Stimulated activated CD8-positive, alpha-beta memory T cell treated with anti-CD3 and anti-CD28 coated beads, Interleukin-15, amount 100 ng/mL, for 1 hour (primary cell): ENCODE results near the gene PAGR1.
"Not testable (repeated sequence)": the region's sequence is repeated elsewhere in the genome, so short reads cannot be mapped to it uniquely, and the experiment has no call there.

Experiments
- DNase-seq: peaks from one replicate; pipeline ENCODE4 v3.0.0-alpha.2; 2020; ENCODE audit warnings: low read depth

Gene PAGR1

DNA sequence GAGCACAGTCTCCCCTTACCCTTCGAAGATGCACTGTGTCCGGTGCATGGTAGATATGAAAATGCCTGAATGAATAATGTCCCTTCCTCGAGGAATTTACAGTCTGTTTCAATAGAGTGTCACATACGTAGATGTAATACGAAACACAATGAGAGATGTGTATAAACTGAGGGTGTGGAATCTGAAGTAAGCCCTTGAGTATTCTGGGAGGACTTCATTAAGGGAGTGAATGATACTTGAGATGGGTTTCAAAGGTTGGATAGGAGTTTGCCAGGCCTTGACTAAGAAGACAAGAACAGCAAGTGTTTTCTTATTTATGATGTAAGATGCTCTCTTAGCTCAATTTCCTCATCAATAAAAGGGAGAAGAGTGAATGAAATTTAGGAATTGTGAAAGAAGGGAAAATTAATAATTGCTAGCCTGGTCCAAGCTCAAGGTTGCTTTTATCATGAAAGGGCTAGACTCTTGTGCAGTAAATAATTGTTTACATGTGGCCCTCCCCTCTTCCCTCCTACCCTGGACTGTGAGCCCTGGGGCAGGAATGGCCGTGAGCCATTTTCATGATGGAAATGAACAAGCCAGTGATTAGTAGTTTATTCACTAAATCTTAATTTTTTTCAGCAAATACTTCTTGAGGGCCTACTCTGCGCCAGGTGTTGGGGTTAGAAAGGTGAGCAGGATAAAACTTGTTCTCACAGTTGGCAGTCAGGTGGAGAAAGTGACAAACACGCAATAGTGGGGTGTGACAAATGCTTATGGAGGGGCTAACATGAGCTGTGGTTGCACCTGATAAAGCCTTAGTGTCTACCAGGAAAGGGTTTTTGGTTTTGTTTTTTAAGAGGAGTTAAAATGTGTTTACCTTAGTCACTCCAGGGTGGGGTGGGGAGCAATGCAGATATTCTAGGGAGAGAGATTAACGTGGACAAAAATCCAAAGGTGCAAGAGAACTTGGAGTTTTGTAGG lies 23.8 kb upstream of the PAGR1 start:
- DNase-seq, result no peak

DNA sequence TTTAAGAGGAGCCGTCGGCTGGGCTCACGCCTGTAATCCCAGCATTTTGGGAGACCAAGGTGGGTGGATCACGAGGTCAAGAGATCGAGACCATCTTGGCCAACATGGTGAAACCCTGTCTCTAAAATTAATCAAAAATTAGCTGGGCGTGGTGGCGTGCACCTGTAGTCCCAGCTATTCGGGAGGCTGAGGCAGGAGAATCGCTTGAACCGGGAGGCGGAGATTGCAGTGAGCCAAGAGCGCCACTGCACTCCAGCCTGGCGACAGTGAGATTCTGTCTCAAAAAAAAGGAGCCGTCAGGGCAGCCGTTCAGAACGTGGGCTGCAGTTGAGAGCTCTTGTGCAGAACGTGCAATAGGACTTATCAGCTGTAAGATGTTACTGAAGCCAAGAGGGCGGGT lies 22.8 kb upstream of the PAGR1 start:
- not testable (repeated sequence) for DNase-seq

DNA sequence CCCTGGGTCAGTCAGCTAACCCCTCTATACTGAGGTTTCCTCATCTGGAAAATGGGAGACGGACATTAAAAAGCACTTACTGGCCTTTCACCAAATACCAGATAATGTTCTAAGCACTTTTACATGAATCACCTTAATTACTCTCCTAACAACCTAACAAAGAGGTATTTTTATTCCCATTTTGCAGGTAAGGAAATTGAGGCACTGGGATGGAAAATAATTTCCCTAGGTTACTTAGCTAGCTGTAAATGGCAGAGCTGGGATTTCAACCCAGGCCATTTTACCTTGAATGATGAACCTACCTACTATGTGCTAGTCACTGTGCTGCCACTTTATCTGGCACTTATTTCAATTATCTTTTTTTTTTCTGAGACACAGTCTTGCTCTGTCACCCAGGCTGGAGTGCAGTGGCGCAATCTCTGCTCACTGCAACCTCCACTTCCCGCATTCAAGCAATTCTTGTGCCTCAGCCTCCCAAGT lies 21.7 kb upstream of the PAGR1 start:
- no peak for DNase-seq

- no peak for DNase-seq
Observed at GRCh38 chr16:29802416-29802935, 13.5 kb upstream of the PAGR1 start.

DNA sequence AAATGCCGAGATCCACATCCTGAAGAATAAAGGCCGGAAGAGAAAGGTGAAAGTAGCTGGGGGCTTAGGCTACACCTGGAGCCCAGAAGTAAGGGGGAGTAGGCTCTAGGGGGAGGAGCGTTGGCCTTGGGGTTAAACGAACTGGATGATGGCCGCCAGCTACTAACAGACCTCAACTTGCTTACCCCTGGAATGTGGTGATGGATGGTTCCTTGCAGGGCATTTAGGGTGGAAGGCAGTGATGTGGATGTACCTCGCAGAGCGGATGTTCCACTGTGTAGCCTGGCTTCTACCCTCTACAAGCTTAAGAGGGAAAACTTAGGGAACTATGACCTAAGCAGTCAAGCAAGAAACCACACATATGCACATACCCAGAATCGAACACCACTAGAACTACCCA lies 11.9 kb upstream of the PAGR1 start:
- DNase-seq, result no peak

DNA sequence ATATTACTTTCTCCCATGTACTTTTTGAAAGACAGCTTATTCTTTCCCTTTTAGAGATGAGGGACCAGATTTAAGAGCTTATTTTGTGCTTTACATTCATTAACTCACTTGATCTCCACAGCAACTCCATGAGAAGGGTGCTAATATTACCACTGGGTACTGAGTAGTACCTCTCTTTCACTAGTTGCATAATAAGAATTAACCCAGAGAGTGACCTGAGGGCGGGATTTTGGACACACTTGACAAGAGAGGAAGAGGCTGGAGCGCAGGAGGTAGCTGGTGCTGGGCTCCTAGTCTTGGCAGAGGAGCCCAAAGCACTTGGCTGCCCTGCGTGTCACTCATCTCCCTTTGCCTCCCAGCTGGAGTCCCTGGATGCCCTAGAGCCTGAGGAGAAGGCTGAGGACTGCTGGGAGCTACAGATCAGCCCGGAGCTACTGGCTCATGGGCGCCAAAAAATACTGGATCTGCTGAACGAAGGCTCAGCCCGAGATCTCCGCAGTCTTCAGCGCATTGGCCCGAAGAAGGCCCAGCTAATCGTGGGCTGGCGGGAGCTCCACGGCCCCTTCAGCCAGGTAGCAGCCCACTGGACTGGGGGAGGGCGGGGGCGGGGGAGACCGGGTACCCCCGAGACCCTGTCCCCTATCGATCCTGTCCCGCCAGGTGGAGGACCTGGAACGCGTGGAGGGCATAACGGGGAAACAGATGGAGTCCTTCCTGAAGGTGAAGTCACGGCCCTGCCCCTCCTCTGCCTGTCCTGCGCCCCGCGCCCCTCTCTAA lies 11.3 kb upstream of the PAGR1 start:
- no peak for DNase-seq

DNA sequence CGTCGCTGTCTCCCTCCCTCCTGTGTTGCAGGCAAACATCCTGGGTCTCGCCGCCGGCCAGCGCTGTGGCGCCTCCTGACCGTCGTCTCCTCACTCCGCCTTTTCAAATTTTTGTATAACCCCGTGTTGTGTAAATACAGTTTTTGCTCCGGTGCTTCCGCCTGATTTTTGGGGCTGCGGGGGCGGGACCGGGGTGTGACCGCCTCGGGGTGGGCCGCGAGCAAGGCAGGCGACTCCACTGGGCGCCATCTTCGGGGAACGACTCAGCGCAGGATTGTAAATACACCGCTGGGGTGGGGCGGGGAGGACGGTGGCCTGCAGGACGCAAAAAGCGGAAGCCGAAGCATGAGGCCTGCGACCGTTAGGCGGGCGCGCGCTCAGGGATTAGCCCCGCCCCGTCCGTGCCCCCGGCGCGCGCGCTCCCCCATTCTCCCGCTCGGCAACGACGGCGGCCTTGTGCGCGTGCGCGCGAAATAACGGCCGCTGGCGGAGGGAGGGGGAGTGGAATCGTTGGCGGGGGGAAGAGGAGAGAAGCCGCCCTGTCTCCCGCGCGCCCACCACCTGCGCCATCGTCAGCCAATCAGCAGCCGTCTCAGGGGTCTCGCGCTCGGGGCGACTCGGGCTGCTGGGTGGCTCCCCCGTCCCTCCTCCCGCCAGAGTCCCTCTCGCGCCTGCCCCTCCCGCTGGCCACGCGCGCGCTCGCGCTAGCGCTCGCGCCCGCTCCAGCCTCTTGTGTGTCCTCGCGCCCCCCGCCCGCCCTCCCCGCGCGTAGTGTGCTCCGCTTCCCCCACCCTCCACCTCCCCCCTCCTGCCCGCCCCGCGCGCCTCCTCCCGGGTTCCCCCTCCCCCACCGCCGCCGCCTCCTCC lies 10.5 kb upstream of the PAGR1 start:
- DNase-seq, result peak; percentile 94

- no peak for DNase-seq
Observed at GRCh38 chr16:29806099-29806579, 9.8 kb upstream of the PAGR1 start, which contains the start of gene MAZ. MAZ (plus strand) TSS chr16:29806529; CDS start chr16:29806702, 173 bp downstream.

DNA sequence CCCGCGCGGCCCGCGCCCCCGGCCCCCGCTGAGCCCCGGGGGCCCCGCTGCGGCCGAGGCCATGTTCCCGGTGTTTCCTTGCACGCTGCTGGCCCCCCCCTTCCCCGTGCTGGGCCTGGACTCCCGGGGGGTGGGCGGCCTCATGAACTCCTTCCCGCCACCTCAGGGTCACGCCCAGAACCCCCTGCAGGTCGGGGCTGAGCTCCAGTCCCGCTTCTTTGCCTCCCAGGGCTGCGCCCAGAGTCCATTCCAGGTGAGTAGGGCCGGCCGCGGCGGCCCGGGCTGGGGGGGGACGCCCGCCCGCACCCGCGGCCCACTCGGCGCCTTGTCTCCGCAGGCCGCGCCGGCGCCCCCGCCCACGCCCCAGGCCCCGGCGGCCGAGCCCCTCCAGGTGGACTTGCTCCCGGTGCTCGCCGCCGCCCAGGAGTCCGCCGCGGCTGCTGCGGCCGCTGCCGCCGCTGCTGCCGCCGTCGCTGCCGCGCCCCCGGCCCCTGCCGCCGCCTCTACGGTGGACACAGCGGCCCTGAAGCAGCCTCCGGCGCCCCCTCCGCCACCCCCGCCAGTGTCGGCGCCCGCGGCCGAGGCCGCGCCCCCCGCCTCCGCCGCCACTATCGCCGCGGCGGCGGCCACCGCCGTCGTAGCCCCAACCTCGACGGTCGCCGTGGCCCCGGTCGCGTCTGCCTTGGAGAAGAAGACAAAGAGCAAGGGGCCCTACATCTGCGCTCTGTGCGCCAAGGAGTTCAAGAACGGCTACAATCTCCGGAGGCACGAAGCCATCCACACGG lies 9.1 kb upstream of the PAGR1 start:
- no peak for DNase-seq

GRCh38 chr16:29807426-29808218 lies 8.3 kb upstream of the PAGR1 start:
- peak; percentile 70 for DNase-seq

GRCh38 chr16:29808219-29808900 lies 7.6 kb upstream of the PAGR1 start:
- no peak for DNase-seq

DNA sequence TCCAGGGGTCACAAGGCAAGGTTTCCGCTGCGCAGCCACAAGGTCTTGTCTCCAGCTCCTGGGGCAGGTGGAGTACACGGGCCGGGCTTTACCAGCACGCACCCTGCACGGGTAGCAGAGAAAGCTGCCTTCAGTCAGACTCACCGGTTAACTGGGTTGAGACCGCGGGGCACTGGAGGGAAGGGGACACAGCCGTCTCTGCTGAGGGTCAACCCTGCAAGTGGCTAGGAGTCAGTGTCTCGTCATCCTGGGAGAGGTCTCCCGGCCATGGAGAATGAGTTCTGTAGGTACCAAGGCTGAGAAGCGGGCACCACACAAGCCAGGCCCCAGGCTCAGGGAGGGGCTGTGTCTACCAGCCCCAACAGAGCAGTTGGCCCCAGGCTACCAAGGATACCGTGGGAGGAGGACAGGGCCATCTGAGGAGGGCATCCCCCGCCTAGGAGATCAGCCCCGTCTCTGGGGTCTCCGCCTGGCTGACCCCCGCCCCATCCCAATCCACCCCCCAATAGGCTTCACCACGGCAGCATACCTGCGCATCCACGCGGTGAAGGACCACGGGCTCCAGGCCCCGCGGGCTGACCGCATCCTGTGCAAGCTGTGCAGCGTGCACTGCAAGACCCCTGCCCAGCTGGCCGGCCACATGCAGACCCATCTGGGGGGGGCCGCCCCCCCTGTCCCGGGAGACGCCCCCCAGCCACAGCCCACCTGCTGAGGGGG lies 6.8 kb upstream of the PAGR1 start:
- no peak for DNase-seq

DNA sequence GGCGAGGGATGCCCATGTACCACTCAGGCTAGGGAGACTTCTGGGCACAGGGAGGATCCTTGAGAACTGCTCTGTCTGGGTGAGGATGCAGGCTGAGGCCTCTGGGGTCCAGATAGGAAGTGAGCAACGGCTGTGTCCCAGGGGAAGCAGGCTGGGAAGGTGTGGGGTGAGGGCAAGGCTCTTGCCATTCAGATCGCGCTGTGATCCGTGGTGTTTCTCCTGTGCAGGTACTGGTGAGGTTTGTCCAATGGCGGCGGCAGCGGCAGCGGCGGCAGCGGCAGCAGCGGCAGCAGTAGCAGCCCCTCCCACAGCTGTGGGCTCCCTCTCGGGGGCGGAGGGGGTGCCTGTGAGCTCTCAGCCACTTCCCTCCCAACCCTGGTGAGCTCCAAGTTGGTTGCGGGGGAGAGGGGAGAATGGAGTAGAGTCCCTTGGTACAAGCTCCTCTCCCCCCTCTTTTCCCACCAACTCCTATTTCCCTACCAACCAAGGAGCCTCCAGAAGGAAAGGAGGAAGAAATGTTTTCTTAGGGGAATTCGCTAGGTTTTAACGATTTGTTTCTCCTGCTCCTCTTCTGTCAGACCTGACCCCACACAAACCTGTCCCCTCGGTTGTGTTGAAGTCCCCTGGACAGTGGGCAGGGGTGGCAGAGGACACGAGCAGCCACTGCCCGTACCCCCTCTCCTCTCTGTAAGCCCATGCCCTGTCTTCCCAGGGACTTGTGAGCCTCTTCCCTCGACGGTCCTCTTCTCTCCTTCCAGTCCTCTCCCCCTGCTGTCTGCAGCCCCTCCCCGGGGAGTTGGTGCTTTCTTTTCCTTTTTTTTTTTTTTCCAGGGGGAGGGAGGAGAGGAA lies 5.9 kb upstream of the PAGR1 start:
- DNase-seq, result no peak

DNA sequence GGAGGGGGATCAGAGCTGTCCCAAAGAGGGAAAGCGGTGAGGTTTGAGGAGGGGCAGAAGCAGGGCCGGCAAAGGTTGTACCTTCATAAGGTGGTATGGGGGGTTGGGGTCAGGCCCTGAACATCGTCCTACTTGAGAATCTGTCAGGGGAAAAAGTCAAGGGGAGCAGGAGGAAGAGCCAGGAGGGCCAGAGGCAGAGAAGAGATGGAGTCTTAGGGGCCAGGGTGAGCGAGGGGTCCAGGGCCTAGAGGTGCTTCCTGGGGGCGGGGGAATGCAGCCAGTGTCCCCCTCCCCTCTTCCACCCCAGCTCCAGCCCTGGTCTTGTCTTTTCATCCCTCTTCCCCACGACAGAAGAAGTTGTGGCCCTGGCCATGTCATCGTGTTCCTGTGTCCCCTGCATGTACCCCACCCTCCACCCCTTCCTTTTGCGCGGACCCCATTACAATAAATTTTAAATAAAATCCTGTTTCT lies 5.2 kb upstream of the PAGR1 start:
- DNase-seq, result no peak

DNA sequence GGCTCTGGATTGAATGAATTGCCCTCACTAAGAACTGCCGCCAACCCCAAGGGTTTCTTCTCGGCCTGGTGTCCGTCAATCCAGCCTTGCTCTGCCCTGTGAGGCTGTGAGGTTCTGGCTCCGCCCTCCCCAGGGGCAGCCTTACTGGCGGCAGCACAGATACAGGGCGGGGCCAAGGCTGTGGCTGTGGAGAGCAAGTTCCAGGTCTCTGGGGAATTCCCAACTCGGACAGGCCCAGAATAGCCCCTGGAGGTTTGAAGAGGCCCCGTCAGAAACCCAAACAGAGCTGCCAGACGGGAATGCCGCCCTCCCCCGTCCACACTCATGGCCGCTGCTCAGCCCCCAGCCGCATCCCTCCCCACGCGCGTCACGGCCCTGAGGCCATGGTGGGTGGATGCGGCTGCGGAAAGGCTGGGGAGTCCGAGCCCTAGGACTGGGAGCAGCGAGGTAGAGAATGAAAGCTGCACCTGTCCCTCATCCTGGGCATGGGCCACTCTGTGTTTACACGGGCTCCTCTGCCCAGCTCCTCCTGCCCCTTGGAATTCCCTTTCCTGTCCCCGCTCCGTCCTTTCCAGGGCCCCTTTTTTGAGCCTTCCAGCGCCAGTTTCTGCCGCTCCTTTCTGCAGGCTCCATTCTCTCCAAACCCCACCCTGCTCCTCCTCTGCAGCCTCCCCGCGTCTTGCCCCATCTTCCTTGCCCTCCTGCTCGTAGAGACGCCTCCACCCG lies 4.6 kb upstream of the PAGR1 start:
- no peak for DNase-seq

DNA sequence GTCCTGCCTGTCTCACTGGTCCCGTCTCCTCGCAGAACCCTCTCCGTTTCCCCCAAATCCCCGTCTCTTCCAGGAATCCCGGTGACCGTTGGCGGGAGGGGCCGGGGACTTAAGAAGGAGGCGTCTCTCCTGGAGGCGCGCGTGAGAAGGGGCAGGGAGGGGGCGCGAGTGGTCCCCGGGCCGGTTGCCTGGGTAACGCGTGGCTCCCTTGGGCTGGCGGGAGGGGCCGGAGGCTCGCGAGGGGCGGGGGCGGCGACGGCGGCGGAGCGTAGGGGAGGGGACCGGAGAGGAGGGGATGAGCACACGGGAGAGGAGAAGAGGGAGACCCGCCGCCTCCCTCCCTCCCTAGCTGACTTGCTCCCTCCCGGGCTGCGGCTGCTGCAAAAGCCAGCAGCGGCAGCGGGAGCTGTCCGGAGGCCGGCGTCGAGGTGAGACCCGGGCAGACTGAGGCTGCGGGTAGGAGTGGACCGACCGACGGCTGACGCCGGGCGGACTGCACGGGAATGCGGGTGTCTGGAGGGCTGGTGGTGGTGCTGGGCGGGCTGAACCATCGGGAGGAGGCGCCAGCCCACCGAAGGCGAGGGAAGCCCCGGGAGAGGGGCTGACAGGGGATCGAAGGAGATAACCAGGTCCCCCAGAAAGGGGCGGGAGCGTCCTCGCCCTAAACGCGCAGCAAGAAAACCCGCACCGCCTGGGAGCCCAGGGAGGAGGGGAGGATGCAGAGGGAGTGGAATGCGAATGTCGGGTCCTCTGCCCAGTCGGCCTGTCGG lies 3.9 kb upstream of the PAGR1 start, which contains the start of gene PRRT2:
TSS of gene PRRT2 (plus strand) at position 298 of the 770 bp plus-strand sequence. CDS start 862 bp downstream, outside the sequence.
- DNase-seq, result no peak
